Hematopoietic multipotent progenitor cell treated with erythropoietin and hydrocortisone succinate and interleukin-3 and kit ligand, for 8 days (in vitro differentiated cells): ENCODE data around the gene TMEM165.

Experiments used
- DNase-seq: peaks from one replicate; pipeline ENCODE4 v3.0.0-alpha.2; 2015

TMEM165 gene

DNA sequence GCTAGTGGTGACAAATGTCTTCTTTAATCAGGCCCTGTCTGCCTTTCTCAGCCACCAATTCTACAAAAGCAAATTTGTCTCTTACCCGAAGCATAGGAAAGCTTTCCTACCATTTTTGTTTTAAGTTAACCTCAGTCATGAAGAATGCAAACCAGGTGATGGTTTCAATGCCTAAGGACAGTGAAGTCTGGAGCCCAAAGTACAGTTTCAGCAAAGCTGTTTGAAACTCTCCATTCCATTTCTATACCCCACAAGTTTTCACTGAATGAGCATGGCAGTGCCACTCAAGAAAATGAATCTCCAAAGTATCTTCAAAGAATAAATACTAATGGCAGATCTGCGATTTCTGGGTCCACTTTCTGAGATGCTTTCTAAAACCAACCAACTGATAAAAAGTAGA, 25.8 kb upstream of the TMEM165 start:
- no peak for DNase-seq

GRCh38 chr4:55372259-55372658, 23.5 kb upstream of the TMEM165 start:
- no peak for DNase-seq

GRCh38 chr4:55373461-55373860, 22.3 kb upstream of the TMEM165 start:
- no peak for DNase-seq

DNA sequence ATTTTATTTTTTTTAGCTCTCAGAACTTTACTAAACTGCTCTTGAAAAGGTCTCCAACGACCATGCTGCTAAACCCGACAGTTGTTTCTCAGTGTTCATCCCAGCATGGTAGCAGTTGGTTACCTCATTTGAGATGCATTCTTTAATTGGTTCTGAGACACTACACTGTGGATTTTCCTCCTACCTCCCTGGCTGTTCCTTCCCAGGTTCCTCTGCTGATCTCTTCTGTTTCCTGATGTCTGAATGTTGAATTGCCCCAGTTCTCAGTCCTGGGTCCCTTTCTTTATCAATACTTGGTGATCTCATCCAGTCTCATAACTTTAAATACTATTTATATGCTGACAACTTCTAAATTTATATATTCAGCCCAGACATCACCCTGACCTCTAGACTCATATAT, 19.1 kb upstream of the TMEM165 start:
- DNase-seq, result no peak

GRCh38 chr4:55378617-55379467, 16.9 kb upstream of the TMEM165 start:
- DNase-seq, result peak; percentile 82

DNA sequence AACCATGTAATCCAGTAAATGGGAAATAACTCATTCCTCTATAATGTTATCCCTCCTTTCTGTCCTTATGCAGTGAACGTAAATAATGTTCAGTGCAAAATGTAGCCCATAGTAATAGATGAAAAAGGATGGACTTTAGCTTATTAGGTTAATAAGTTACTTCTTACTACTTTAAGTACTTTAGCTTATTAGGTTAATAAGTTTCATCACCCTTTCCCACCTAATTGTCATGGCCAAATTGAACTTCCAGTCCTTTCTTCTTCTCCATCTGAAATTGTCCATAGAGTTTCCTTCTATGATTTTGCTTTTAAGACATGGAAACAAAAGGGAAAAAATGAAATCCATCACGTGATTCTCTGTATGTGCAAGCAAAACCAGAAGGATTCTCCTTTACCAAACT, 15.2 kb upstream of the TMEM165 start:
- DNase-seq, result no peak

GRCh38 chr4:55381502-55381901, 14.3 kb upstream of the TMEM165 start:
- DNase-seq, result no peak

GRCh38 chr4:55382488-55383003, 13.2 kb upstream of the TMEM165 start:
- DNase-seq, result peak; percentile 50

DNA sequence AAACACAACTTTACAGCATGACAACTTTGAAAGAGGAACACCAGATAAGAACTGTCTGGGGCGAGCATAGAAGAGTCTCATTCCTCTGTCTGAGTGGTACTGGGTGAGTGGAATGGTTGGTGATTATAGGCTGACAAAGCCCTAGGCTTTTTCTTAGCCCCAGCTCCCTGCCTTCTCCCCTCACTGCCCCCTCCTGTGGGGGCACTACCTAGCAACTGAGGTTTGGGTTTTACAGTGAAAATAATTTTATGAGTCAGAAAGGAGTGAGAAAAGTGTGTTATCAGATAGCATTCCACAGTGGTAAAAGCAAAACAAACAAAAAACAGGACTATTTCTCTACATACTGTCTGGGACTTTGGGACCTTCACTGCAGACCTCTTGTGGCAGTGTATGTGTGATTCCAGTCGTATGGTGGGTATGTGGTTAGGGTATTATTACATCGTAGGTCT, 10.5 kb upstream of the TMEM165 start:
- DNase-seq, result peak; percentile 58

DNA sequence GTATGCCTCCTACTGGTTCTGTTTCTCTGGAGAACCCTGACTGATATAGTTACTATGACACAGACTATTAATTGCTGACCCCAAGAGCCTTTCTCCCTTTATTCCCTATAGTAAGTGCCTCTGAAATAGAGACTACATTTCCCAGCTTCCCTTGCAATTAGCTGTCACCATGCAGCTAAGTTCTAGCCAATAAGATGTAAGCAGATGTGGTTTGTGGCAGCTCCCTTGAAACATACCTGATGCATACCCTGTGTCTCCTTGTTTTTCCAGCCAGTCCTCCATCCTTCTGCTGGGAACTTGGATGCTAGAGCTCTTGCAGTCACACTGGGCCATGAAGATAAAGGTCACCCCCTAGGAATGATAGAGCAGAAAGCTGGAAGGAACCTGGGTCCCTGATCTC, 9.7 kb upstream of the TMEM165 start:
- DNase-seq, result peak; percentile 86

GRCh38 chr4:55386840-55387239, 8.9 kb upstream of the TMEM165 start:
- peak; percentile 98 for DNase-seq

- DNase-seq, result no peak
Observed at GRCh38 chr4:55393461-55394320, 2.1 kb upstream of the TMEM165 start.

GRCh38 chr4:55395218-55395528, 584 bp upstream of the TMEM165 start:
- DNase-seq, result no peak

DNA sequence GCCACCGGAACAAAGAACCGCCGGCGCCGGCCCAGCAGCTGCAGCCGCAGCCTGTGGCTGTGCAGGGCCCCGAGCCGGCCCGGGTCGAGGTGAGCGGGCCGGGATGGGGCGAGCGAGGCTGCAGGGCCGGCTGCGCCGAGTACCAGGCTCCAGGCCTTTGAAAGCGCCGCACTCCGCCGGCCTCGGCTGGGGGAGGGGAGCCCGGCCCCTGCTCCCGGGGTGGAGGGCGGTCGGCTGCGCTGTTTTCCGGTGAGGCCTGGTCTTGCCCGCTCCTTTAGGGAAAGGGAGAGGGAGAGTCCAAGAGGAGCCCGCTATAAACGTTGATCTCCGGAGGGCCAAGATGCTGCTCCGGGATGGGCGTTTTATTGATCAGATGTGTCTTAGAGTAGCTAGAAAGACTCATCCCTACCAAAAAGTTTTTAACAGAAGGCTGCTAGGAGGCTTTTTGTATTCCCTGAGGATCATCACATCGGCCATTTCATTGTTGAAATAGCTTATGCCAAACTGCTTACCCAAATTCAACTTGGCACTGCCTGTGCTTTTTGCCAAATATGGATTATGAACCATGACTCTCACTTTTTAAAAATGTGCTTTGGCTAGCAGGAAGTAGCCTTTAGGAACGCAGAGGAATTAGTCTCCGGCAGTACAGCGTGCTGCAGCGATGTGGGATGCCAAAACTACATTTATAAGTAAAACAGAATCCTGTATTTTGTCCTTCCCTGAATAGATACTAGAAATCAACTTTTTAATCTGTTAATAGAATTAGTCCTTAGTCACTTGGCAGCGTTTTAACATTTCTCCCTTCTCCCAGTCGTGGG, 760 bp downstream of the TMEM165 start:
- DNase-seq, result no peak

DNA sequence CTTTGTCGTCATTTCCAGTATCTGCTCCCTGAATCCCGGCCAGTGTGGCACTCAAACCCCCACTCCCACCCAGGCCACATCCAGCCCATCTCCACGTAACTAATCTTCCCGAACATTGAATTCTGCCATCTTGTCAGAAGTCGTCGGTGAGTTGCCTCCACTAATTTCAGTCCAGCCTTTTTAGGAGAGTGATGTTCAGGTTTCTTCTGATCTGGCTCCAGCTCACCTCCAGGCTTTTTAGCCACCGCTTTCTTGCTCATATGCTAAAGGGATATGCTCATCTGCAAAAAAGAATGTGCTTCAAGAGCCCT, 1.3 kb downstream of the TMEM165 start:
- DNase-seq, result no peak

DNA sequence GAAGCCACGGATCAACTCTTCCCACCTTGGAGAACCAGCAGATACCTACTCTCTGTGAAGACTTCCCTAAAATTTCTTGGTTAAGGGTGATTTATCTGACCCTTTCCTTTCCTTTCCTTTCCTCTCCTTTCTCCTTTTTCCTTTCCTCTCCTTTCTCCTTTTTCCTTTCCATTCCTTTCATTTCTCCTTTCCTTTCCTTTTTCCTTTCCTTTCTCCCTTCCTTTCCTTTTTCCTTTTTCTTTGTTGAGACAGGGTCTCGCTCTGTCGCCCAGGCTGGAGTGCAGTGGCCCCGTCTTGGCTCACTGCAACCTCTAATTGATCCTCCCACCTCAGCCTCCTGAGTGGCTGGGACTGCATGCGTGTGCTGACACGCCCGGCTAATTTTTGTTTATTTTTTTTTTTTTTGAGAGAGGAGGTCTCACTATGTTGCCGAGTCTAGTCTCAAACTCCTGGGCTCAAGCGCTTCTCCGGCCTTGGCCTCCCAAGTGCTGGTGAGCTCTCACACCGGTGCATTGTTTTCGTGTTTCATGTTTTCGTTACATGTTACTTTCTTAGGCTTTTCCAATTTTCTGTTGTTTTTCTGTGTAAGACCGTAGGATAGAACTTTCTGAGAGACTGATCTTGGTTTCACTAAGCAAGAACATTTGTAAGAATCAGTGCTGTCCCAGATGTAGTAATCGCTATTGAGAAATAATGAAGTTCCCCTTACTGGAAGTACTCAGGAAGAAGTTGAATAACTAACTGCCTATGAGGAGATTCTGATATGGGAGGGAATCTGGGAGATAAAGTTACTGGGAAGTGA, 2.0 kb downstream of the TMEM165 start:
- DNase-seq, result no peak

DNA sequence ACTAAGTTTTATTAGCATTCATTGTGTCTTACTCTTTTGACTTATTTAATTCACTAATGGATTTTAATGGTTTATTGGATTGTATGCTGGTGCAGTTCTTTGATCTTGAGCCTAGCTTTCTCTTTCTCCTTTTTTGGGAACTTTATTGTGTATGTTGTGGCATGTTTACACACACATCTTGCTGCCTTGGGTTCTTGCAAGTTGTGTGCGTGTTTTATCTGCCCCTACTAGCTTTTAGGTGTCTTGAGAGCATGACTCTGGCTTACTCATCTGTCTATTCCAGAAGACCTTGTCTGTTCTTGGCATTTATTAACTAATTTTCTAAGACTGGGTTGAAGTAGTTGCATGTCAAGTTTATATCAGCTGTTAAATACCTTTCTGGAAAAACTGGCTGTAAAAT, 2.7 kb downstream of the TMEM165 start:
- peak; percentile 50 for DNase-seq

- no peak for DNase-seq
Observed at GRCh38 chr4:55398966-55399365, 3.2 kb downstream of the TMEM165 start.

DNA sequence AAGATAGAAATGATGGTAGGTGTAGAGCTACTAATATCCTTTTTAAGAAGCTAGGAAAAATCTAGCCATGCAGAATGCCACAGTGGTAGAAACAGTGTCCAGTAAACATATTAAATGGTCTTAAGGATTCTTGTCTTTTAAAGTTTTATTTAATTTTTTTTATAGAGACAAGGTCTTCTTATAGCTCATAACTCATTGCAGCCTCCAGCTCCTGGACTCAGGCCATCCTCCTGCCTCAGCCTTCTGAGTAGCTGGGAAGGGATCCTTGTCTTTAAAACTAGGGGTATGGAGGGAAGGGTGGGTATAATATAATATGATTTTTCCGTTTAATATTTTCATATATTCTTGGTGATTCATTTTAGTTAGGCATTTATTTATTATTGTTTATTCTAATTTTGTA, 3.8 kb downstream of the TMEM165 start:
- no peak for DNase-seq

DNA sequence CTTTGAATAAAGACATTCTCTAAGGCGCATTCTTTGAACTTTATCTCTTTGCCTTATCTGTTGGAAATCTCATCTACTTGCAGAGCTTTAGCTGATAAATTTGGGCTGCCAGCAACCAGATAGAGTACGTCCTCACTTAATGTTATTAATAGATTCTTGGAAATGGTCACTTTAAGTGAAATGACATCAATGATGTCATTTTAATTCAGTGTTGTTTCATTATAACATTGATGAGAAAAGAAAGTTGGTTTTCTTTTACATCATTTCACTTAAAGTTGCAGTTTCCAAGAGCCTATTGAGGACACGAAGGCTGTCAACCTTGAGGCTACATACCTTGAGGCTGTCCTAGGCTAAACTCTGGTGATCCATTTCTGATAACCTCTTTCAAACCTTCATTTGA, 9.3 kb downstream of the TMEM165 start:
- DNase-seq, result no peak

DNA sequence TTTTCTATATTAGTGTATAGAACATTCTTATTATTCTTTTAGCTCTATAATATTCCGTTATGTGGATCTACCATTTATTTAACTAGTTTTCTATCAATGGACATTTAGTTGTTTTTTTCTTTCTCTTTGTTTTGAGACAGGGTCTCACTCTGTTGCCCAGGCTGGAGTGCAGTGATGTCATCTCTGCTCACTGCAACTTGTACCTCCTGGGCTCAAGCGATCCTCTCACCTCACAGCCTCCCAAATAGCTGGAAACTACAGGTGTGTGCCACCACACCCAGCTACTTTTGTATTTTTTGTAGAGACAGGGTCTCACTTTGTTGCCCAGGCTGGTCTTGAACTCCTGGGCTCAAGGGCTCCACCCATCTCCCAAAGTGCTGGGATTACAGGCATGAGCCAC, 10.8 kb downstream of the TMEM165 start:
- no peak for DNase-seq

DNA sequence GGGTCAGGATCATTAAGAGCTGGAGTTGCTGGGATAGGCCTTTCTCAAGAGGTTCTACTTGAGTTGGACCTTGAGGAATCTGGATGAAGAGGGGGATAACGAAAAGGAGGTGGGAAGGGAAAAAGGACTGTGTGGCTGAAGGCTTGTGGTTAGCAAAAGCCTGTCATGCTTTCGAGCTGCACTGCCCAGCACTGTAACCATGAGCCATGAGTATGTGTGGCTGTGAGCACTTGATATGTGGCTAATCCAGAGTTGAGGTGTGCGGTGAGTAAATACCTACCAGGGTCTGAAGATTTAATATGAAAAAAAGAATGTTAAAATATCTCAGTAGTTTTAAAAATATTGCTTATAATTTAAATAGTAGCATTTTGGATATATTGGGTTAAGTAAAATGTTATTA, 11.4 kb downstream of the TMEM165 start:
- DNase-seq, result no peak
